PC-3 (cell line): ENCODE results near the gene TRIM61.

ENCODE experiments used
- EZH2 ChIP-seq: fragments of 300-600 bp; sonication (generic); IDR thresholded peaks from one replicate; pipeline ENCODE4 v1.6.1; 2017; ENCODE audit warnings: antibody characterized with exemption, mild to moderate bottlenecking, low read length; ENCODE audit not compliant: unreplicated experiment
- TF ChIP-seq, protein P1 (sequence below): fragments of 300-600 bp; sonication (generic); conservative IDR thresholded peaks from 2 replicates; pipeline ENCODE4 v1.5.1; 2017; ENCODE audit warnings: antibody characterized with exemption, low read depth, mild to moderate bottlenecking, low read length

DNA sequence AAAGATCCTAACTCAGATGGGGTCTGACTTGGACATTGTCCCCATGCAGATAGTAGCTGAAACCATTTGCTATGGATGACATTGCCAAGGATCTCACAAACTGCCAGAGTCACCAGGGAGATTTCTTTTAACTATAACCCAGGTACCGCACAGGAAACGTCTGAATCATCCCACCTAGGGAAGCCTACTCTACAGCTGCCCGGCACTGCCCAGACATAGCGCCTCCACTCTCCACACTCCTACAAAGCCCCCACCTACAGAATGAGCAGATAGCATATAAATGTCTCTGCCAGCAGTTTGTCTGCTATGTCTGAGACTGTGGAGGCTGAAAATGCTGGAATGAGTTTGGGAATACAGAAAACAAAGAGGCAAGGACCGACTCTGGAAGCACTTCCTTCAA lies 32.3 kb downstream of the TRIM61 start:
- TF ChIP-seq, protein P1, sequence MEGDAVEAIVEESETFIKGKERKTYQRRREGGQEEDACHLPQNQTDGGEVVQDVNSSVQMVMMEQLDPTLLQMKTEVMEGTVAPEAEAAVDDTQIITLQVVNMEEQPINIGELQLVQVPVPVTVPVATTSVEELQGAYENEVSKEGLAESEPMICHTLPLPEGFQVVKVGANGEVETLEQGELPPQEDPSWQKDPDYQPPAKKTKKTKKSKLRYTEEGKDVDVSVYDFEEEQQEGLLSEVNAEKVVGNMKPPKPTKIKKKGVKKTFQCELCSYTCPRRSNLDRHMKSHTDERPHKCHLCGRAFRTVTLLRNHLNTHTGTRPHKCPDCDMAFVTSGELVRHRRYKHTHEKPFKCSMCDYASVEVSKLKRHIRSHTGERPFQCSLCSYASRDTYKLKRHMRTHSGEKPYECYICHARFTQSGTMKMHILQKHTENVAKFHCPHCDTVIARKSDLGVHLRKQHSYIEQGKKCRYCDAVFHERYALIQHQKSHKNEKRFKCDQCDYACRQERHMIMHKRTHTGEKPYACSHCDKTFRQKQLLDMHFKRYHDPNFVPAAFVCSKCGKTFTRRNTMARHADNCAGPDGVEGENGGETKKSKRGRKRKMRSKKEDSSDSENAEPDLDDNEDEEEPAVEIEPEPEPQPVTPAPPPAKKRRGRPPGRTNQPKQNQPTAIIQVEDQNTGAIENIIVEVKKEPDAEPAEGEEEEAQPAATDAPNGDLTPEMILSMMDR = no peak
- TF ChIP-seq EZH2 = no peak
